H1 (cell line): ENCODE results near the gene DYSF. TPM values are rescaled to one million over a fixed set of nuclear protein-coding genes. Genes with fewer than 3 reads are reported as not detected.

Experiments used
- CTCF ChIA-PET: fragments of 300-600 bp; sonication (Branson Sonifier 250); formaldehyde crosslinking; loops from one replicate; lab custom pipeline; 2021; ENCODE audit not compliant: partially characterized antibody; lab: Charles Lee
- POLR2A ChIA-PET: fragments of 300-600 bp; sonication (Branson Sonifier 250); formaldehyde crosslinking; loops from one replicate; lab custom pipeline; 2021; ENCODE audit warnings: inconsistent platforms; ENCODE audit not compliant: partially characterized antibody; lab: Charles Lee
- DNase-seq, 2 experiments: peaks; one replicate each; pipeline versions ENCODE4 v3.0.0 to v3.0.0-alpha.2; 2010 to 2022; ENCODE audit warnings: low spot score in 2 of 2, low read depth in 1 of 2, mixed read lengths in 1 of 2
- FAIRE-seq: peaks from 2 replicates; lab custom pipeline; 2011; peaks lifted over from hg19 to GRCh38; lab: Jason Lieb, UNC
- H2AFZ ChIP-seq: 2 replicates; pipeline ENCODE4 v1.8.1; 2012; ENCODE audit warnings: low read length, inconsistent platforms
- H2AK5ac ChIP-seq: 2 replicates; pipeline ENCODE4 v1.6.1; 2013; ENCODE audit warnings: low read depth, low read length
- H2BK120ac ChIP-seq: replicated peaks from 2 replicates; pipeline ENCODE3; 2013; ENCODE audit warnings: low read depth, low read length, inconsistent platforms
- H2BK12ac ChIP-seq: 2 replicates; pipeline ENCODE4 v1.6.1; 2013; ENCODE audit warnings: low read depth, low read length
- H2BK15ac ChIP-seq: 2 replicates; pipeline ENCODE4 v1.6.1; 2013; ENCODE audit warnings: low read length
- H2BK20ac ChIP-seq: 2 replicates; pipeline ENCODE4 v1.6.1; 2013; ENCODE audit warnings: low read length
- H2BK5ac ChIP-seq: 2 replicates; pipeline ENCODE4 v1.6.1; 2013; ENCODE audit warnings: low read depth, low read length
- H3K14ac ChIP-seq: 2 replicates; pipeline ENCODE4 v1.6.1; 2013; ENCODE audit warnings: inconsistent platforms; ENCODE audit not compliant: insufficient read length
- H3K18ac ChIP-seq: 2 replicates; pipeline ENCODE4 v1.6.1; 2013; ENCODE audit warnings: low read length; ENCODE audit errors: extremely low read depth
- H3K23ac ChIP-seq: 2 replicates; pipeline ENCODE4 v1.6.1; 2013; ENCODE audit warnings: inconsistent platforms; ENCODE audit not compliant: insufficient read length
- H3K23me2 ChIP-seq: 2 replicates; pipeline ENCODE4 v1.6.1; 2013; ENCODE audit warnings: low read depth, low read length
- H3K27ac ChIP-seq: 2 replicates; pipeline ENCODE4 v1.6.1; 2011; ENCODE audit warnings: low read depth, low read length, inconsistent platforms
- H3K27me3 ChIP-seq, 4 experiments: replicated peaks in 1 of 4; 1 replicate in 1 of 4; 2 replicates in 3 of 4; pipeline versions ENCODE4 v1.6.1 to v1.8.1; 2011 to 2013; ENCODE audit warnings: low read length in 3 of 4, mild to moderate bottlenecking in 3 of 4, inconsistent platforms in 2 of 4, mixed read lengths in 2 of 4, moderate library complexity in 1 of 4; ENCODE audit not compliant: control insufficient read depth in 3 of 4, insufficient read depth in 3 of 4; ENCODE audit errors: extremely low read depth in 1 of 4
- H3K36me3 ChIP-seq, 4 experiments: 2 replicates each; pipeline versions ENCODE4 v1.6.1 to v1.8.1; 2011 to 2013; ENCODE audit warnings: mild to moderate bottlenecking in 4 of 4, low read length in 3 of 4, moderate library complexity in 2 of 4, control low read depth in 1 of 4, inconsistent platforms in 1 of 4; ENCODE audit not compliant: insufficient read depth in 4 of 4, control insufficient read depth in 2 of 4
- H3K4ac ChIP-seq: replicated peaks from 2 replicates; pipeline ENCODE3; 2013; ENCODE audit warnings: low read length, low read depth, mixed read lengths, inconsistent platforms; ENCODE audit not compliant: insufficient read length
- H3K4me1 ChIP-seq, 4 experiments: replicated peaks in 1 of 4; 1 replicate in 1 of 4; 2 replicates in 3 of 4; pipeline versions ENCODE4 v1.6.1 to v1.8.1; 2011 to 2013; ENCODE audit warnings: low read length in 3 of 4, inconsistent platforms in 2 of 4, mixed read lengths in 1 of 4; ENCODE audit not compliant: insufficient read depth in 4 of 4, control insufficient read depth in 3 of 4
- H3K4me2 ChIP-seq, 2 experiments: 2 replicates each; pipeline versions ENCODE4 v1.6.1 to v1.8.1; 2011 to 2013; ENCODE audit warnings: low read depth in 2 of 2, low read length in 2 of 2, control low read depth in 1 of 2, inconsistent platforms in 1 of 2, mild to moderate bottlenecking in 1 of 2; ENCODE audit not compliant: insufficient read depth in 1 of 2
- H3K4me3 ChIP-seq, 4 experiments: fragments of 200-600, 300-600 bp in 1 of 4; sonication (generic), shearing (Covaris generic), sonication (Bioruptor Twin) in 1 of 4; 2 replicates each; pipeline versions ENCODE4 v1.5.1 to v1.8.1; 2011 to 2016; ENCODE audit warnings: low read length in 4 of 4, low read depth in 3 of 4, control low read depth in 2 of 4, inconsistent platforms in 2 of 4, mild to moderate bottlenecking in 2 of 4, mixed read lengths in 1 of 4, moderate library complexity in 1 of 4; ENCODE audit not compliant: insufficient read depth in 2 of 4; ENCODE audit errors: extremely low read depth in 1 of 4
- H3K56ac ChIP-seq: replicated peaks from 2 replicates; pipeline ENCODE3; 2013; ENCODE audit warnings: low read depth, mild to moderate bottlenecking, mixed read lengths, low read length, inconsistent platforms; ENCODE audit not compliant: insufficient read length
- H3K79me1 ChIP-seq: 2 replicates; pipeline ENCODE4 v1.6.1; 2013; ENCODE audit warnings: low read depth, low read length, control low read depth
- H3K79me2 ChIP-seq, 2 experiments: 2 replicates each; pipeline versions ENCODE4 v1.6.1 to v1.8.1; 2012 to 2013; ENCODE audit warnings: low read length in 2 of 2, mild to moderate bottlenecking in 2 of 2, inconsistent platforms in 1 of 2; ENCODE audit not compliant: insufficient read depth in 2 of 2, control insufficient read depth in 1 of 2
- H3K9ac ChIP-seq, 4 experiments: replicated peaks in 1 of 4; 1 replicate in 1 of 4; 2 replicates in 3 of 4; pipeline versions ENCODE4 v1.6.1 to v1.8.1; 2011 to 2013; ENCODE audit warnings: low read depth in 3 of 4, low read length in 3 of 4, control low read depth in 2 of 4, mild to moderate bottlenecking in 2 of 4, moderate library complexity in 2 of 4, inconsistent platforms in 1 of 4; ENCODE audit errors: extremely low read depth in 1 of 4
- H3K9me3 ChIP-seq, 2 experiments: 2 replicates each; pipeline versions ENCODE4 v1.6.1 to v1.8.1; 2012 to 2013; ENCODE audit warnings: mild to moderate bottlenecking in 2 of 2, moderate library complexity in 2 of 2, control low read depth in 1 of 2, inconsistent platforms in 1 of 2, low read depth in 1 of 2, low read length in 1 of 2, mixed read lengths in 1 of 2; ENCODE audit not compliant: insufficient read depth in 2 of 2
- H4K20me1 ChIP-seq, 2 experiments: replicated peaks in 1 of 2; 2 replicates each; pipeline versions ENCODE3 to v1.8.1; 2011 to 2013; ENCODE audit warnings: inconsistent platforms in 2 of 2, low read length in 2 of 2, mild to moderate bottlenecking in 1 of 2; ENCODE audit not compliant: insufficient read depth in 2 of 2, control insufficient read depth in 1 of 2
- H4K5ac ChIP-seq: 2 replicates; pipeline ENCODE4 v1.6.1; 2013; ENCODE audit warnings: low read length, low read depth, mixed read lengths, inconsistent platforms; ENCODE audit not compliant: insufficient read length
- H4K8ac ChIP-seq: 2 replicates; pipeline ENCODE4 v1.8.0; 2013; ENCODE audit warnings: mild to moderate bottlenecking, moderate library complexity, low read length, inconsistent platforms; ENCODE audit not compliant: insufficient read depth; ENCODE audit errors: extremely low read depth
- H4K91ac ChIP-seq: replicated peaks from 2 replicates; pipeline ENCODE3; 2013; ENCODE audit warnings: low read length, mixed read lengths, inconsistent platforms; ENCODE audit not compliant: insufficient read length
- JUN ChIP-seq: IDR thresholded peaks from 2 replicates; pipeline ENCODE4 v1.6.1; 2011; ENCODE audit warnings: low read depth, mild to moderate bottlenecking, improper control_type of control experiment, low read length
- NRF1 ChIP-seq: IDR thresholded peaks from 2 replicates; pipeline ENCODE4 v1.6.1; 2011; ENCODE audit warnings: mild to moderate bottlenecking, low read depth, low read length, improper control_type of control experiment
- PHF8 ChIP-seq: fragments of 200-600 bp; sonication (generic); conservative IDR thresholded peaks from 2 replicates; pipeline ENCODE4 v1.7.1; 2012; ENCODE audit warnings: low read depth, mild to moderate bottlenecking, inconsistent platforms, low read length, moderate library complexity
- RXRA ChIP-seq: IDR thresholded peaks from 2 replicates; pipeline ENCODE4 v1.6.1; 2011; ENCODE audit warnings: low read depth, mild to moderate bottlenecking, low read length, moderate library complexity; ENCODE audit not compliant: insufficient read depth
- SIRT6 ChIP-seq: IDR thresholded peaks from one replicate; pipeline ENCODE4 v1.7.1; 2012; ENCODE audit warnings: low read length, inconsistent platforms
- WGBS, 2 experiments: shearing (Covaris generic) in 1 of 2; methylation state at CpG; one replicate each; pipeline versions ENCODE4 v1.1.6 to v1.1.7; 2013 to 2015; ENCODE audit warnings: low lambda C conversion rate in 2 of 2, mixed read lengths in 2 of 2, inconsistent platforms in 1 of 2, low coverage in 1 of 2, missing lambda C conversion rate in 1 of 2; ENCODE audit not compliant: insufficient replicate concordance in 2 of 2, insufficient coverage in 1 of 2, insufficient read length in 1 of 2; ENCODE audit errors: extremely low coverage in 1 of 2, missing lambda C conversion rate in 1 of 2; 5-methylcytosine and 5-hydroxymethylcytosine counted together
- polyA plus RNA-seq, 7 experiments: library from polyadenylated mRNA; depleted of rRNA in 3 of 7; stranded (reverse) in 5 of 7; unstranded in 2 of 7; fragments of >200 nt in 5 of 7; fragments of 200-250 nt in 2 of 7; gene quantifications; 1 replicate in 5 of 7; 2 replicates in 1 of 7; 4 replicates in 1 of 7; pipeline versions ENCODE4 v1.2.1 to v1.2.3, GENCODE V29; 2011 to 2013; ENCODE audit warnings: missing spikeins in 2 of 7, mixed read lengths in 2 of 7
- total RNA-seq: library from RNA; stranded (reverse); fragmentation: NEBNext Ultra II Directional; extraction: Animal tissue kit (Norgen Biotek cat#: 25700); gene quantifications from 2 replicates; pipeline ENCODE4 v1.2.1, GENCODE V29; 2021

DYSF gene
- total and polyA plus RNA-seq, 2 of the 8 experiments (the other 6 are each of a cell fraction or from before 2014, with no cell fraction given) = 5.8 to 7.1 TPM

- no peak for FAIRE-seq
- TF ChIP-seq JUN = no peak
- no peak for TF ChIP-seq SIRT6
- no peak for TF ChIP-seq RXRA
- no peak for TF ChIP-seq PHF8
- no peak for TF ChIP-seq NRF1
- no peaks in the 10 kb centered on the region; the same call in 1 of the 2 replicates for H3K79me1 ChIP-seq
- no peaks in the 10 kb centered on the region for H3K9me3 ChIP-seq
- no peak overlapping the region for H2BK5ac ChIP-seq
- no peak overlapping the region for H3K18ac ChIP-seq
- no peak overlapping the region for H4K5ac ChIP-seq
- no peak overlapping the region for H3K14ac ChIP-seq
- no peak overlapping the region for H2BK20ac ChIP-seq
- no peak overlapping the region for H3K9ac ChIP-seq
- H3K4me3 ChIP-seq = no peak overlapping the region
- peaks cover 22 to 30% (median 26%) of the 10 kb centered on the region in 4 experiments for H3K4me1 ChIP-seq
- H3K23ac ChIP-seq = no peak overlapping the region
- no peak overlapping the region for H3K4me2 ChIP-seq
- no peak overlapping the region for H2BK12ac ChIP-seq
- H3K4ac ChIP-seq = no peak overlapping the region
- no peaks in the 10 kb centered on the region for H3K36me3 ChIP-seq
- no peak for DNase-seq
- ChIA-PET POLR2A (interaction anchor here (1.9 kb wide), 1 partner anchor 8 kb away, joined by 10 read pairs; no protein-coding TSS in a partner anchor), CTCF (interaction anchor here (0.6 to 21.6 kb wide), 6 partner anchors 10 to 1772 kb away, joined by 3 to 211 read pairs (median 14); no protein-coding TSS in a partner anchor)
- peaks cover 0 to 23% (median 17%) of the 10 kb centered on the region in 4 experiments; a peak in 6 of 7 replicates for H3K27me3 ChIP-seq
- H4K20me1 ChIP-seq = no peaks in the 10 kb centered on the region
- no peak overlapping the region for H3K27ac ChIP-seq
- peaks cover 6% of the 10 kb centered on the region; the same call in 1 of the 2 replicates for H3K23me2 ChIP-seq
- no peaks in the 10 kb centered on the region for H3K79me2 ChIP-seq
- no peak overlapping the region for H2AFZ ChIP-seq
- H2BK120ac ChIP-seq = no peak overlapping the region
- no peak overlapping the region for H2BK15ac ChIP-seq
- H4K91ac ChIP-seq = no peak overlapping the region
- no peak overlapping the region for H2AK5ac ChIP-seq
- 80% methylated on average over 4 of the region's 4 CpGs; no CpG with 5 or more reads in 1 of the 2 experiments for WGBS, 2 experiments
- H4K8ac ChIP-seq = no peak overlapping the region
- H3K56ac ChIP-seq = no peak overlapping the region
These were observed 1.7 kb upstream of the DYSF start for GRCh38 chr2:71451705-71452104.
